Esophagus squamous epithelium (tissue), 4 donors: ENCODE data around the gene CCDC93.

Experiments used
- POLR2A ChIP-seq, 4 donors: fragments of 450-650 bp; IDR thresholded peaks; one replicate each; pipeline ENCODE4 v1.6.1; 2017; ENCODE audit warnings: antibody characterized with exemption in 4 of 4, mild to moderate bottlenecking in 4 of 4, moderate library complexity in 3 of 4
- TF ChIP-seq, protein P1 (sequence below), 6 experiments: fragments of 450-650 bp in 4 of 6; fragments of 200-600 bp in 2 of 6; sonication (generic) in 2 of 6; IDR thresholded peaks; one replicate each; pipeline ENCODE4 v1.5.1; 2016 to 2019; ENCODE audit warnings: antibody characterized with exemption in 6 of 6, mild to moderate bottlenecking in 4 of 6, moderate library complexity in 4 of 6

GRCh38 chr2:117936871-117937428, 76.9 kb downstream of the CCDC93 start:
- TF ChIP-seq, protein P1, sequence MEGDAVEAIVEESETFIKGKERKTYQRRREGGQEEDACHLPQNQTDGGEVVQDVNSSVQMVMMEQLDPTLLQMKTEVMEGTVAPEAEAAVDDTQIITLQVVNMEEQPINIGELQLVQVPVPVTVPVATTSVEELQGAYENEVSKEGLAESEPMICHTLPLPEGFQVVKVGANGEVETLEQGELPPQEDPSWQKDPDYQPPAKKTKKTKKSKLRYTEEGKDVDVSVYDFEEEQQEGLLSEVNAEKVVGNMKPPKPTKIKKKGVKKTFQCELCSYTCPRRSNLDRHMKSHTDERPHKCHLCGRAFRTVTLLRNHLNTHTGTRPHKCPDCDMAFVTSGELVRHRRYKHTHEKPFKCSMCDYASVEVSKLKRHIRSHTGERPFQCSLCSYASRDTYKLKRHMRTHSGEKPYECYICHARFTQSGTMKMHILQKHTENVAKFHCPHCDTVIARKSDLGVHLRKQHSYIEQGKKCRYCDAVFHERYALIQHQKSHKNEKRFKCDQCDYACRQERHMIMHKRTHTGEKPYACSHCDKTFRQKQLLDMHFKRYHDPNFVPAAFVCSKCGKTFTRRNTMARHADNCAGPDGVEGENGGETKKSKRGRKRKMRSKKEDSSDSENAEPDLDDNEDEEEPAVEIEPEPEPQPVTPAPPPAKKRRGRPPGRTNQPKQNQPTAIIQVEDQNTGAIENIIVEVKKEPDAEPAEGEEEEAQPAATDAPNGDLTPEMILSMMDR (IDR thresholded peaks at IDR 0.05) = no peak
- no peak for TF ChIP-seq POLR2A (IDR thresholded peaks at IDR 0.05)
